Ectodermal cell (in vitro differentiated cells): ENCODE results near the gene DCDC2B.
"Not testable (repeated sequence)": the region's sequence is repeated elsewhere in the genome, so short reads cannot be mapped to it uniquely, and the experiment has no call there.

Experiments used
- H3K27ac ChIP-seq: 2 replicates; pipeline ENCODE4 v1.7.0; 2013; ENCODE audit warnings: mild to moderate bottlenecking, low read depth, low read length; ENCODE audit not compliant: insufficient read depth, poor library complexity, severe bottlenecking
- H3K27me3 ChIP-seq: 2 replicates; pipeline ENCODE4 v1.7.0; 2013; ENCODE audit warnings: mild to moderate bottlenecking, low read length; ENCODE audit not compliant: insufficient read depth, control insufficient read depth, poor library complexity, severe bottlenecking
- H3K36me3 ChIP-seq: one replicate; pipeline ENCODE4 v1.7.0; 2013; ENCODE audit warnings: low read length; ENCODE audit not compliant: control insufficient read depth, insufficient read depth
- H3K4me1 ChIP-seq: one replicate; pipeline ENCODE4 v1.7.0; 2013; ENCODE audit warnings: low read length; ENCODE audit not compliant: control insufficient read depth, insufficient read depth
- H3K4me3 ChIP-seq: 2 replicates; pipeline ENCODE4 v1.7.0; 2013; ENCODE audit warnings: low read depth, low read length, control low read depth; ENCODE audit not compliant: insufficient read depth
- H3K9me3 ChIP-seq: 2 replicates; pipeline ENCODE4 v1.7.0; 2013; ENCODE audit warnings: mild to moderate bottlenecking, low read length, moderate library complexity; ENCODE audit not compliant: control insufficient read depth
- WGBS, 2 experiments: methylation state at CpG; one replicate each; pipeline ENCODE4 v1.1.7; 2013; ENCODE audit warnings: missing lambda C conversion rate in 2 of 2; 5-methylcytosine and 5-hydroxymethylcytosine counted together

DCDC2B gene

GRCh38 chr1:32256473-32257226, 47.8 kb downstream of the DCDC2B start:
- H3K36me3 ChIP-seq, result no peaks in the 10 kb centered on the region
- 89 to 93% methylated on average over 9 of the region's 9 CpGs for WGBS, 2 experiments
- H3K4me3 ChIP-seq, result no peak overlapping the region
- no peak overlapping the region for H3K27ac ChIP-seq
- H3K4me1 ChIP-seq, result no peaks in the 10 kb centered on the region
- H3K27me3 ChIP-seq, result no peaks in the 10 kb centered on the region
- H3K9me3 ChIP-seq, result no peaks in the 10 kb centered on the region

- Histone ChIP-seq H3K4me1 (no peaks in the 10 kb centered on the region), H3K4me3 (no peak overlapping the region), H3K27me3 (no peaks in the 10 kb centered on the region), H3K9me3 (no peaks in the 10 kb centered on the region), H3K27ac (no peak overlapping the region), H3K36me3 (no peaks in the 10 kb centered on the region)
- WGBS, 2 experiments, result 94 to 95% methylated on average over 6 of the region's 6 CpGs
Measured at GRCh38 chr1:32257227-32257508, 48.3 kb downstream of the DCDC2B start.

DNA sequence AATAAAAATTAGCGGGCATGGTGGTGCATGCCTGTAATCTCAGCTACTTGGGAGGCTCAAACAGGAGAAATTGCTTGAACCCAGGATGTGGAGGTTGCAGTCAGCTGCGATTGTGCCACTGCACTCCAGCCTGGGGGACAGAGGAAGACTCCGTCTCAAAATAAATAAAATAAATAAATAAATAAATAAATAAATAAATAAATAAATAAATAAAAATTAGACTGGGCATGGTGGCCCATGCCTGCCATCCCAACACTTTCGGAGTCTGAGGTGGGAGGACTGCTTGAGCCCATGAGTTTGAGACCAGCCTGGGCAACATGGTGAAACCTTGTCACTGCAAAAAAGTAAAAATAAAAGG, 54.3 kb downstream of the DCDC2B start:
- H3K36me3 ChIP-seq, H3K4me1 ChIP-seq: not testable (repeated sequence)
- WGBS, 2 experiments, result 92 to 95% methylated on average over 3 of the region's 4 CpGs

DNA sequence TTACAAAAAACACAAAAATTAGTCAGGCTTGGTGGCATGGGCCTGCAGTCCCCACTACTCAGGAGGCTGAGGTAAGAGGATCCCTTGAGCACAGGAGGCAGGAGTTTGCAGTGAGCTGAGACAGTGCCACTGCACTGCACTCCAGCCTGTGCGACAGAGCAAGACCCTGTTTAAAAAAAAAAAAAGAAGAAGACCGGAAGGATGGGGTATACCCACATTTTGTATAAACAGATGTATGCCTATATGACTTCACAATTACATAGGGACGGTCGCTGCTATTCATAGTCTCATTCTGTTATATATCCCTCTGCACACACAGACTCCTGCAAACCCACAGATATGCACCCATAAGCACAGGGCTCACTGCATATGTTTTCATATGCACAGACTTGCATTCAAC, 54.9 kb downstream of the DCDC2B start:
- Histone ChIP-seq H3K9me3 (no peaks in the 10 kb centered on the region), H3K4me3 (no peak overlapping the region), H3K4me1 (no peaks in the 10 kb centered on the region), H3K27ac (no peak overlapping the region), H3K27me3 (no peaks in the 10 kb centered on the region), H3K36me3 (no peaks in the 10 kb centered on the region)
- 92 to 97% methylated on average over 3 to 4 of the region's 4 CpGs for WGBS, 2 experiments

More for the DNA sequence above, 54.3 kb downstream of the DCDC2B start:
- not testable (repeated sequence) for H3K27me3 ChIP-seq, H3K4me3 ChIP-seq, H3K27ac ChIP-seq, H3K9me3 ChIP-seq
